Mesenchymal stem cell (in vitro differentiated cells and primary cell): ENCODE measurements around the gene RNF225.

Source experiments
- DNase-seq: peaks from one replicate; pipeline ENCODE4 v3.0.0-alpha.2; 2013
- H2AFZ ChIP-seq: one replicate; pipeline ENCODE4 v1.6.1; 2013; ENCODE audit warnings: low read depth, mild to moderate bottlenecking, control low read depth, inconsistent platforms, low read length, moderate library complexity
- H2AK5ac ChIP-seq: 2 replicates; pipeline ENCODE4 v1.6.1; 2013; ENCODE audit warnings: low read length, moderate library complexity, mild to moderate bottlenecking, inconsistent platforms; ENCODE audit not compliant: severe bottlenecking
- H2BK120ac ChIP-seq: one replicate; pipeline ENCODE4 v1.6.1; 2013; ENCODE audit warnings: low read depth, mild to moderate bottlenecking, inconsistent platforms, low read length, moderate library complexity
- H2BK12ac ChIP-seq, 2 experiments: one replicate each; pipeline ENCODE4 v1.6.1; 2013; ENCODE audit warnings: inconsistent platforms in 2 of 2, low read length in 2 of 2, mild to moderate bottlenecking in 2 of 2, moderate library complexity in 2 of 2, control low read depth in 1 of 2
- H2BK15ac ChIP-seq: one replicate; pipeline ENCODE4 v1.6.1; 2013; ENCODE audit warnings: mild to moderate bottlenecking, low read depth, inconsistent platforms; ENCODE audit not compliant: poor library complexity, severe bottlenecking
- H2BK5ac ChIP-seq: 2 replicates; pipeline ENCODE4 v1.6.1; 2013; ENCODE audit warnings: low read depth, mild to moderate bottlenecking, low read length, control low read depth, inconsistent platforms; ENCODE audit not compliant: poor library complexity, severe bottlenecking
- H3K14ac ChIP-seq, 2 experiments: one replicate each; pipeline ENCODE4 v1.6.1; 2013; ENCODE audit warnings: inconsistent platforms in 2 of 2, low read length in 2 of 2, control low read depth in 1 of 2, mild to moderate bottlenecking in 1 of 2, moderate library complexity in 1 of 2
- H3K18ac ChIP-seq, 2 experiments: one replicate each; pipeline ENCODE4 v1.6.1; 2013; ENCODE audit warnings: inconsistent platforms in 2 of 2, low read length in 2 of 2, control low read depth in 1 of 2, low read depth in 1 of 2, mild to moderate bottlenecking in 1 of 2
- H3K23ac ChIP-seq, 2 experiments: one replicate each; pipeline ENCODE4 v1.6.1; 2013; ENCODE audit warnings: inconsistent platforms in 2 of 2, low read length in 2 of 2, mild to moderate bottlenecking in 2 of 2, moderate library complexity in 2 of 2, control low read depth in 1 of 2
- H3K27ac ChIP-seq: 2 replicates; pipeline ENCODE4 v1.5.1; 2013; ENCODE audit warnings: mild to moderate bottlenecking, moderate library complexity, low read length, control low read depth, inconsistent platforms; ENCODE audit not compliant: poor library complexity, severe bottlenecking
- H3K27me3 ChIP-seq, 2 experiments: 2 replicates each; pipeline versions ENCODE4 v1.6.1 to v1.7.0; 2013; ENCODE audit warnings: low read length in 2 of 2, mild to moderate bottlenecking in 2 of 2, moderate library complexity in 2 of 2, control low read depth in 1 of 2, inconsistent platforms in 1 of 2; ENCODE audit not compliant: control insufficient read depth in 1 of 2, insufficient read depth in 1 of 2
- H3K36me3 ChIP-seq, 2 experiments: 2 replicates each; pipeline versions ENCODE4 v1.6.1 to v1.7.0; 2013; ENCODE audit warnings: low read length in 2 of 2, control low read depth in 1 of 2, inconsistent platforms in 1 of 2, low read depth in 1 of 2, mild to moderate bottlenecking in 1 of 2; ENCODE audit not compliant: insufficient read depth in 2 of 2, control insufficient read depth in 1 of 2
- H3K4ac ChIP-seq, 2 experiments: one replicate each; pipeline ENCODE4 v1.6.1; 2013; ENCODE audit warnings: inconsistent platforms in 2 of 2, low read length in 2 of 2, mild to moderate bottlenecking in 2 of 2, moderate library complexity in 2 of 2, control low read depth in 1 of 2, low read depth in 1 of 2
- H3K4me1 ChIP-seq: 2 replicates; pipeline ENCODE4 v1.6.1; 2013; ENCODE audit warnings: low read depth, low read length, control low read depth; ENCODE audit not compliant: control insufficient read depth, insufficient read depth
- H3K4me2 ChIP-seq: 2 replicates; pipeline ENCODE4 v1.6.1; 2013; ENCODE audit warnings: low read length, mild to moderate bottlenecking, inconsistent platforms; ENCODE audit not compliant: poor library complexity, severe bottlenecking
- H3K4me3 ChIP-seq, 2 experiments: 2 replicates each; pipeline versions ENCODE4 v1.5.1 to v1.7.0; 2013; ENCODE audit warnings: low read length in 2 of 2, mild to moderate bottlenecking in 2 of 2, control low read depth in 1 of 2, low read depth in 1 of 2; ENCODE audit not compliant: insufficient read depth in 1 of 2
- H3K79me1 ChIP-seq: replicated peaks from 2 replicates; pipeline ENCODE4 v1.6.1; 2013; ENCODE audit warnings: mild to moderate bottlenecking, control low read depth, low read length, inconsistent platforms; ENCODE audit not compliant: poor library complexity, severe bottlenecking
- H3K9ac ChIP-seq: 2 replicates; pipeline ENCODE4 v1.7.0; 2013; ENCODE audit warnings: mild to moderate bottlenecking, low read length, moderate library complexity
- H3K9me3 ChIP-seq: 2 replicates; pipeline ENCODE4 v1.7.0; 2013; ENCODE audit warnings: mild to moderate bottlenecking, low read length; ENCODE audit not compliant: control insufficient read depth
- H4K8ac ChIP-seq: one replicate; pipeline ENCODE4 v1.6.1; 2013; ENCODE audit warnings: inconsistent platforms, mild to moderate bottlenecking, low read length, moderate library complexity
- H4K91ac ChIP-seq: one replicate; pipeline ENCODE4 v1.6.1; 2013; ENCODE audit warnings: mild to moderate bottlenecking, low read length, inconsistent platforms
- WGBS: methylation state at CpG from one replicate; pipeline ENCODE4 v1.1.7; 2013; ENCODE audit warnings: mixed read lengths; 5-methylcytosine and 5-hydroxymethylcytosine counted together

Gene RNF225

DNA sequence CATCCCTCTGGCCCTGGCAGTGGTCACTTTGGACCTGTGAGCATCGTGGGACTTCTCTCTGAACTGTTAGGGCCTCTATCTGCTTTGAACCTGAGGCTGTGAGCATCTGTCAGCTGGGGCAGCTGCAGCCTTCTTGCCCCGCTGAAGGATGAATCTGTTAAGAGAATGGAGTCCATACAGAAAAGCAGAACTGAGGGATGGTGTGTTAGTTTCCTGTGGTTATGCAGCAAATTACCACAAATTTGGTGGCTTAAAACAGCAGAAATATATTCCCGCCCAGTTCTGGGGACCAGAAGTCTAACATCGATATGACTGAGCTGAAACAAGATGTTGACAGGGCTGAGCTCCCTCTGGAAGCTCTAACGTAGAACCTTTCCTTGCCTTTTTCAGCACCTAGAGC, 31.3 kb upstream of the RNF225 start:
- no peak overlapping the region for H3K27ac ChIP-seq
- no peaks in the 10 kb centered on the region for H3K9me3 ChIP-seq
- no peak overlapping the region for H3K14ac ChIP-seq
- DNase-seq = no peak
- WGBS = 97% methylated on average over 5 of the region's 5 CpGs
- no peak overlapping the region for H2AK5ac ChIP-seq
- no peak overlapping the region for H2BK5ac ChIP-seq
- H3K4me3 ChIP-seq = no peak overlapping the region
- peaks cover 8% of the 10 kb centered on the region for H3K4me1 ChIP-seq
- no peak overlapping the region for H3K4me2 ChIP-seq
- no peak overlapping the region for H4K91ac ChIP-seq
- no peak overlapping the region for H3K4ac ChIP-seq
- no peak overlapping the region for H3K9ac ChIP-seq
- no peak overlapping the region for H2AFZ ChIP-seq
- no peak overlapping the region for H3K23ac ChIP-seq
- no peak overlapping the region for H2BK120ac ChIP-seq
- no peak overlapping the region for H2BK15ac ChIP-seq
- no peak overlapping the region for H2BK12ac ChIP-seq
- H3K18ac ChIP-seq = no peak overlapping the region
- H3K36me3 ChIP-seq = peaks cover 0 to 31% of the 10 kb centered on the region in 2 experiments
- H4K8ac ChIP-seq = no peak overlapping the region
- H3K27me3 ChIP-seq = no peaks in the 10 kb centered on the region
- H3K79me1 ChIP-seq = no peaks in the 10 kb centered on the region

DNA sequence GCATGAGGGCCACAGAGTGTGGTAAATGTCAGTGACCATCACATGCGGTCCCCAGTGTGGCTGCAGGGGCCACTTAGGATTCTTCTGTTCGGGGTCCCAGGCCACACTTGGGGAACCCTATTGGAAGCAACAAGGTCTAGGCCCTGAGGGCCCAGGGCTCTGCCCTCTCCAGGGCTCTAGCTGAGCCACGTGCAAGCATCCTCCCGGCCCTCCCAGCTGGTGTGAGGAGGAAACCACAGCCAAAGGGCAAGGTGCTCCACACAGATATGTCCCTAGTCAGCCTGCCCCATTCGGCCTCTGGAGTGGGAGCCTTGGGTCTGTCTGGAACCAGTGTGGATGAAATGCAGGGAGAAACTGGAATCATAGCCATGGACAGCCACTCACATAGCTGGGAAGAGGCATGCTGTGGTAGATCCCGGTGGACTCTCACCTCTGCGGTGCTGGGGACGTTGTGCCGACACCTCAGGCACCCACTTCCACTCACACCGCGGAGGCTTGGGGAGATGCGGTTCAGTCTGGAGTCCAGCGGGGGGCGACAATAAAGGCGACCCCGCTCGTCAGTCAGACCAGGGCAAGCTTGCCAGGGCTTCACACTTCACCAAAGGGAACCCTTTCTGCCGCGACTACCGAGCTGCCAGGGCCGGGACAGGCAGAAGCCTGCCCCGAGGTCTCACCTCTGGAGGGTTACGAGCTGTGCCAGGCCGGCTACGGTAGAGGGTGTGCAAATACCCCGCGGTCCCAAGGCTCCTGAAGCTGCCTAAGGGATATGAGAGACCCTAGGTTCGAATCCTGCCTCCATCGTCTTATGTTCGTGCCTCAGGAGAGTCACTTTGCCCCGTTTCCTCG, 28.6 kb upstream of the RNF225 start:
- Histone ChIP-seq H3K4ac (no peak overlapping the region), H4K8ac (no peak overlapping the region), H3K36me3 (peaks cover 0 to 35% of the 10 kb centered on the region in 2 experiments), H2BK12ac (no peak overlapping the region), H3K14ac (no peak overlapping the region), H3K9me3 (no peaks in the 10 kb centered on the region), H3K4me3 (no peak overlapping the region), H2BK15ac (no peak overlapping the region), H3K18ac (no peak overlapping the region), H3K9ac (no peak overlapping the region), H2AK5ac (no peak overlapping the region), H3K4me2 (no peak overlapping the region), H3K79me1 (no peaks in the 10 kb centered on the region), H4K91ac (no peak overlapping the region), H2BK5ac (no peak overlapping the region), H2AFZ (no peak overlapping the region), H3K27ac (no peak overlapping the region), H3K27me3 (no peaks in the 10 kb centered on the region), H2BK120ac (no peak overlapping the region), H3K23ac (no peak overlapping the region), H3K4me1 (peaks cover 4% of the 10 kb centered on the region)
- WGBS = 88% methylated on average over 32 of the region's 32 CpGs
- DNase-seq = no peak

DNA sequence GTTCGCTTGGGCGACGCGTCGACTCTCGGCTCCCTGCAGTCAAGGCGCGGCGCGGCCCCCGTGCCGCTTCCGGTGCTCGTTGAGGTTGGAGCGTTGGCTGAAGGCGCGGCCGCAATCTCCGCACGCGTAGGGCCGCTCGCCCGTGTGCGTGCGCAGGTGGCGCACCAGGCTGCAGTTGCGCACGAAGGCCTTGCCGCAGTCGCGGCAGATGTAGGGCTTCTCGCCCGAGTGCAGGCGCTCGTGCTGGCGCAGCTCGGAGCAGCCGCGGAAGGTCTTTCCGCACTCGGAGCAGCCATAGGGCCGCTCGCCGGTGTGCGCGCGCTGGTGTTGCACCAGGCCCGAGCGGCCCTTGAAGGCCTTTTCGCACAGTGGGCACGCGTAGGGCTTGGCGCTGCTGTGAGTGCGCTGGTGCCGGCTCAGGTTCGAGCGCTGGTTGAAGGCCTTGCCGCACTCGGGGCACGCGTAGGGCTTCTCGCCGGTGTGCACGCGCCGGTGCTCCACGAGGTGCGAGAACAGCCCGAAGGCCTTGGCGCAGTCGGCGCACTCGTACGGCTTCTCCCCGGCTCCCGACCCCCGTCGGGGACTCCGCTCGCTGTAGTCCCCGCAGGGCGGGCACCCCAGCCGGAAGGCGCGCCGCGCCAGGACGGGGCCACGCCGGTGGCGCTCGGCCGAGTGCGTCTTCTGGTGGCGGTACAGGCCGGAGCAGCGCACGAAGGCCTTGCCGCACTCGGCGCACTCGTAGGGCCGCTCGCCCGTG, 27.6 kb upstream of the RNF225 start:
- Histone ChIP-seq H4K8ac (no peak overlapping the region), H2BK15ac (no peak overlapping the region), H3K4ac (no peak overlapping the region), H3K4me3 (no peak overlapping the region), H2BK5ac (no peak overlapping the region), H3K9me3 (no peaks in the 10 kb centered on the region), H2AFZ (no peak overlapping the region), H3K27ac (no peak overlapping the region), H3K4me1 (peaks cover 3% of the 10 kb centered on the region), H2BK120ac (no peak overlapping the region), H4K91ac (no peak overlapping the region), H3K79me1 (peaks cover 2% of the 10 kb centered on the region), H3K4me2 (no peak overlapping the region), H3K23ac (peak overlapping the region in 1 of 2 experiments; percentile 75), H2BK12ac (no peak overlapping the region), H3K18ac (no peak overlapping the region), H2AK5ac (no peak overlapping the region), H3K9ac (no peak overlapping the region), H3K27me3 (no peaks in the 10 kb centered on the region), H3K14ac (no peak overlapping the region), H3K36me3 (peaks cover 0 to 35% of the 10 kb centered on the region in 2 experiments)
- WGBS = 98% methylated on average over 93 of the region's 106 CpGs
- DNase-seq = no peak
